Fibroblast of skin of left quadriceps (primary cell): ENCODE data around the gene MYH15.
"Not testable (repeated sequence)": the region's sequence is repeated elsewhere in the genome, so short reads cannot be mapped to it uniquely, and the experiment has no call there.

Experiments used
- DNase-seq, 2 experiments: peaks; one replicate each; pipeline ENCODE4 v3.0.0-alpha.2; 2013; ENCODE audit warnings: low read depth in 2 of 2

Gene MYH15

DNA sequence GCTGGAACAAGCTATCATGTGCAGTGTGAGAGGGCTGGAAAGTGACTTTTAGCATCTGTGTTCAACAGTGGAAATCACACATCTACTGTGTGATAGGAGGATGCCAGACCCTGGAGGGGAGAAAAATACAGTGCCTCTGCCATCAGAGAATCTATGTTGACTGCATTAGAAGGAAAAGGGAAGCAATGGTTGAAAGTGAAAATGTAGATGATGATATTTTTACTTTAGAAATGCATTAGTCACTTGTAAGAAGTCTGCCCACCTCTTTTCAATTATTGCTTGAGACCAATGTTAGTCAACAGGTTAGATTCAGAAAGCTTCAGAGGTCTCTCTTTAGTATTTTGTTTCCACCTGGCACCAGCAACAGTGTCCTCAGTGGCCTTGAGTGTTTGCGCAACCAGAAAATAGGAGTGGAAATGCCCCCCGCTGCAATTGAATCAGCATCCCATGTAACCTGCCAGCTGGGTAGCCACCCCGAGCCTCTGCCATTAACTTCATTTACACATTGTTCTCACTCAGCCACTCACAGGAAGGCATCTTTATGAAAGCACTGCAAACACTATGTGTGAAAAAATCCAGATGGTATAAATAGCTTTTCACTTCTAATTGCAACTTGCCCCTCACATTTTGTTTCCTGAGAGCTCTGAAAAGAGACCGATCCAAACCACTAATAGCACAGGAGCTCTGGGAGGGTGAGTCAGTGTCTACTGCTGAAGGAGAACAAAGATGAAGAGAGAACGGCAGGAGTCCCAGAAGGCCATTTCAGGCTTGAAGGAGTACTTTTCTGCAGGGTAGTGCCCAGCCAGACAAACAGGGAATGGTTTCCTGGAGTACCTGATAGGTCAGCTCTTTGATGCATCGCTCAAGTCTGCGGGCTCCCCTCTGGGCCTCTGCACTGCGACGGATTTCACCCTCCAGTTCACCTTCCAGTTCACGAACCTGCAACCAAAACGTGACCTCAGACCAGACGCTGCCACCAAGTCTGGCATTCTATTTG lies 122.0 kb downstream of the MYH15 start:
- no peak for DNase-seq

DNA sequence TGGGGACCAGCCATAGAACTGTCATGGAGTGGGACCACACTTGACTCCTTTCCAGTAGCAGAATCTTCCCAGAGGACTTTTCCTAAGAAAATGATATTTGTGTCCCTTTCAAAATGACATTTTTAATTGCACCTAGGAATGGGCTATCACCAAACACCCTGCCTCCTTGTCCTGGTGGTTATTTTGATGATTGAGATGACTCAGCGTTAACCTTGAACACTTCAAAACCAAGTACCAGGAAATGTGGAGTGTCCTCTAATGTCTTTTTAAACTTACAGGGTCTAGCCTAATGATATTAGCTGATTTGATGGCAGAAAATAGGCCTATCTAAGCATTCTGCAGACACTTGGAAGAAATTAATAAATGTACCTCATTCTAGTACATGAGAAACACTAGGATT lies 123.3 kb downstream of the MYH15 start:
- DNase-seq = no peak

DNA sequence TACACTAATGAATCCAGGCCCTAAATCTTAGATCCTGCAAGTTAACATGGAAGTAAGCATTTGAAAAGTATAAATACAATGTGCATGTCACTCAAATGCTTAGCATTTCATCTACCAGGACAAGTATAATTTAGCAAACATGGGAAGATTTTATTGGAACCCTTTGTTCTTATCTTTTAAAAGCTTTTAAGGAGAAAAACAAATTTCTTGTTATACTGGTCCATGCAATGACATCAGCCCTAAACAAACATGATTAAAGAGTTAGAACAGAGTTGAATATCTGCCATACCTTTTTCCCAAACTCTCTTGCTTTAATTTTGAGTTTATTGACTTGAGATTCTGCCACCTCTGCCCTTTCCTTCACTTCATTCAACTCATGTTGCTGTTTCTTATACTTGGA lies 127.1 kb downstream of the MYH15 start:
- DNase-seq = no peak

DNA sequence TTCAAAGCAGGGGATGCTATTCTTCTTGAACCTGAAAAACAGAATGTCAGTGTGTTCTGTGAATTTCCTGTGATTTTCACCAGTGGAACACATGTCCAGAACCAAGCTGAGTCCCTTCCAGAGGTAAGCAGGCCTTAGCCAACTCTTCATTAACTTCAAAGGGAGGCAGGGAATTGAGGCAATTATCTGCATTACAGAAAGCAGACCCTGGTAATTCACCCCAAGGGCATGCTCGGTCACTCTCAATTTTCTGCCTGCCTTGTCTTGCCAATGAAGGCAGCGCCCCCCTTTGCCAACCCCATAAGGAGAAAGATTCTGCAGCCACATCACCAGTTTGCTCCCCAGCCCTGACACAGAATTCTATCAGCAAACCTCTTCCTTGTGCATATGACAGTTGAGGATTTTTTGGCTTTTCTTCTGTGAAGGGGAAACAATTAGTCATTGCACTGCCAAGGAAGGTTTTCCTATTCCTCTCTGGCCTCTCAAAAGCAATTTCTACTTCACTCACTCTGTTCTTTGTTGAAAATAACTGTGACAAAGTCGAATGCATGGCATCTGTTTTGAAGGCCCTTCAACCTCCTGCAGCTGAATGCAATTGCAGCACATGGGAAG lies 128.8 kb downstream of the MYH15 start:
- DNase-seq = no peak

DNA sequence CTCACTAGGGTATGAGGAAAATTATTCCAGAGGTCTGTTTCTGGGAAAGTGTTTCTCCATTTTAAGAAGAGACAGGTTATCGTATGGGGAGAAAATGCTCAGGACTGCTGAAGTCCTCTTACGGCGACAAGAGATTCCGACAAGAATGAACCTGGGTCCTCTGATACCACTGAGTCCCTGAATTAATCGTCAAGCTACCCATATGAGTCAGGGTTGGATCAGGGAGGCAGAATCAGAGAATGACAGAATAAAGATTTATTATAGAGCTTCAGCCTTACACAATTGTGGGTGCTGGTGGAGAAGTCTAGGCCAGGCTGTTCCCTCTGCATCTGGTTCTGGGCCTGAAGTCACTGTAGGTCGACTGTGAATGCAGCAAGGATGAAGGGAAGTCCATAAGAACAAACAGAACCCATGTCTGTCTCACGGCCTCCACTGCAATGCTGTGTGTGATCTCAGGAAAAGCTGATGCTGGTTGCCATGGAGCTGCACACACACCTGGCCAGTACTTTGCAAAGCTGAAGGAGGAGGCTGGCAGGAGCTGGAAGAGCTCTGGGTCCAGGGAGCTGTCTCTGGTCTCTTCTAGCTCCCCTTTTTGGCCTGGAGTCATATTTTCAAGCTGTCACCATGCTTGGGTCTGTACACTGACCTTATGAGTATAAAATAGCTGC lies 130.1 kb downstream of the MYH15 start:
- no peak for DNase-seq

DNA sequence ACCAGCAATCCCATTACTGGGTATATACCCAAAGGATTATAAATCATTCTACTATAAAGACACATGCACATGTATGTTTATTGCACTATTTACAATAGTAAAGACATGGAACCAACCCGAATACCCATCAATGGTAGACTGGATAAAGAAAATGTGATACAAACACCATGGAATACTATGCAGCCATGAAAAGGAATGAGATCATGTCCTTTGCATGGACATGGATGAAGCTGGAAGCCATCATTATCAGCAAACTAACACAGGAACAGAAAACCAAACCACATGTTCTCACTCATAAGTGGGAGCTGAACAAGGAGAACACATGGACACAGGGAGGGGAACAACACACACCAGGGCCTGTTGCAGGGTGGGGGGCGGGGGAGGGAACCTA lies 131.4 kb downstream of the MYH15 start:
- DNase-seq = not testable (repeated sequence)

DNA sequence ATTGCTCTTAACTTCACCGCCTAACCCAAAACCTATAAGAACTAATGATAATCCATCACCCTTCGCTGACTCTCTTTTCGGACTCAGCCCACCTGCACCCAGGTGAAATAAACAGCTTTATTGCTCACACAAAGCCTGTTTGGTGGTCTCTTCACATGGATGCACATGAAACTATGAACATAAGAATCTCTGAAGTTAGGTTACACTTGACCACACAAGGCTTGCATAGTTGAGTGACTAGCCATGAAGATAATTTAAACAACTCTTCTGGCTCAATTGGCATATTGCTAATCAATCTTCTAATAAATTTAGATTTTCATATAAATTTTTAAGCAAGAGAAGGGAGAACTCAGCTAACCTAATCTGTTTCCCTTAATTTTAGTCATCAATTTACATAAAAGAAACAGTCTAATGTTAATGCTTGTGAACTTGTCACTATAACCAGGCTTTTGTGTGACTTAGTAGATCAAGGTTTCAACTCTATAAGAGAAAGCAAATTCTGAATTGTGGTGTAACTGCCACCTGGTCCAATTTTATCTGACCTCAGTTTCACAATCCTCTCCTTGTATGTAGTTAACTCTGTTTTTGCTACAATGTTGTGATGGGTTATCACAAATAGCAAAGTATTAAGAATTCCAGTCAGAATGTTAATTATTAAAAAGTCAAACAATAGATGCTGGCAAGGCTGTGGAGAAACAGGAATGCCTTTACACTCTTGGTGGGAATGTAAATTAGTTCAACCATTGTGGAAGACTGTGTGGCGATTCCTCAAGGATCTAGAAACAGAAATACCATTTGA lies 132.0 kb downstream of the MYH15 start:
- no peak for DNase-seq

DNA sequence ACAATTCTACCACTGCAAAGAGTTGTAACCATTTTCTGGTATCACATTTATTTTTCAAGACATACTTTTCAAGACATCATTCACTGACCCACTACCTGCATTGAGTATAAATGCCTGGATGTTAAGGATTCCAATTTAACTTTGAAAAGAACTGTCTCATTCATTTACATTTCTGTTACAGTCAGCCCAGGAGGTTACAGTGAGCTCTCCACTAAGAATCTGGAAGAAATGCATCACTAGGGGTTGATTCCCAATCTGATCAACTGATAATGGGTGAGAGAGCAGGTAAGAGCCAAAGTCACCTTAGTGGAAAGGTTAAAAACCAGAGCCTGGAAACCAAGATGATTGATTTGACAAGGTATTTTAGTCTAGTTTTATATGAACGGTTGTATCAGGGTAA lies 133.0 kb downstream of the MYH15 start:
- DNase-seq = no peak

DNA sequence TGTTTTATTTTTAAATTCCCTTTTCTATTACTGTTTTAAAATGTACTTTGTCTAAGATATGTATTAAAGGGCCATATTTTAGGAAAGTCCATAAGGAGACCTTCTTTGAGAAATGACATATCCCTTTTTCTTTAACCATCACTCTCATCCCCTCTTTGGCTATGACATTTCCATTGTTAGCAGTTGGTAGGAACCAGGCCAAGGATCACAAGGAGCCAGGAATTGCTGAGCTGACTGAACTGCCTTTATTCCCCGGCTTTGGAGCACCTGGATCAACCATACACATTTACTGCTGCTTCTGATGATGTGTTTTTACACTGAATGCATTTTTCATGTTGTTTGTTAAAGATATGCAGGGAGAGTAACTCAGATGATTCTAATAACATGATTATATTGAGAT lies 134.4 kb downstream of the MYH15 start:
- no peak for DNase-seq

DNA sequence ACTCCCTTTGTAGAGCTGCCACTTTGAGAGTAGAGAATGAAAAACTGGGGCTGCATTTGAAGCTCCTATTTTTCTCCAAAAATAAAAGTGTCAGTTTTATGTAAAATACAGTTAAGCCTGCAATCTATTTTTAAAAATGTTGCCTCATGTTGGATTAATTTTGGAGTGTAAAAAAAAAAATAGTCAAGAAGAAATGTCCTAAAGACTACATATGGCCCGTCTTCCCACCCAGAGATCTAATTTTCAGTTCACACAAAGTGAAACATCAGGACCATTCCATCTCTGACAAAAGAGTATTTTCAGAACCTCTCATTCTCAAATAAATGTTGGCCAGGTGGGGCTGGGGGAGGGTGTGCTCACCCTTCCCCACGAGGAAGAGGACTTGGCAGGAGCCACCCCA lies 151.4 kb downstream of the MYH15 start:
- DNase-seq = no peak

DNA sequence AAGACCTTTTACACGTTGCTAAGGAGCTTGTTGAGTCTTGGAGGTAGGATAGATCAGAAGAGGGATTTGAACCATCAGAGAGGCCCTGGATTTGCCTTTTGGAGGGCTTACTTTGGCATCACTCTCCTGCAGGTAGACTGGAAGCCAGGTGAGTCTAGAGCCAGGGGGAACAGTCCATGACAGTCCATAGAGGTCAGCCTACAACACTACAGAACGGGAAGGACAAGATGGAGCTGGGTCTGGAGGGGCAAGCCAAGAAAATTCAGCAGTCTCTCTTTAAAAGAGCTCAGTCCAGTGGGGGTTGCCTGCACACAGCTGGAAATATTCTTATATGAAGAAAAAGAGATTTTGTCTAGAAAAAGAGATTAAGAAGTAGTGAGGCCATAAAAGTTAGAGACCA lies 153.4 kb downstream of the MYH15 start:
- DNase-seq = no peak

DNA sequence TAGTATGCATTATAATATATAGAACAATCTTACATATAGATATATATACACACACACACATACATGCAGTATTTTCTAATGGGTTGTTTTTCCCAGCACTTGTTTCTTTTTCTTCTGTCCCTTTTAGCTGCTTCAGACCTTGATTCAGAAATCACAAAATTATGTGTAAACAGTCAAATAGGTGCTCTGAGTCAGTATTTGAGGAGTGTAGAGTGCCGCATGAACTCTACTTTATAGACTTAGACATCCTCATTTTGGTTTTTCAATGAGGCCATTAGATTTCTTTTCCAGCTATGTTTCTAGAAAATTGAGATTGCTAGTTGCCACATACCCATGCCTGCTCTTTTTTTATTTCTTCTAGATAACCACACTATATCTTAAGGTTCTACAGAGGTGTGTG lies 155.8 kb downstream of the MYH15 start:
- DNase-seq = no peak

DNA sequence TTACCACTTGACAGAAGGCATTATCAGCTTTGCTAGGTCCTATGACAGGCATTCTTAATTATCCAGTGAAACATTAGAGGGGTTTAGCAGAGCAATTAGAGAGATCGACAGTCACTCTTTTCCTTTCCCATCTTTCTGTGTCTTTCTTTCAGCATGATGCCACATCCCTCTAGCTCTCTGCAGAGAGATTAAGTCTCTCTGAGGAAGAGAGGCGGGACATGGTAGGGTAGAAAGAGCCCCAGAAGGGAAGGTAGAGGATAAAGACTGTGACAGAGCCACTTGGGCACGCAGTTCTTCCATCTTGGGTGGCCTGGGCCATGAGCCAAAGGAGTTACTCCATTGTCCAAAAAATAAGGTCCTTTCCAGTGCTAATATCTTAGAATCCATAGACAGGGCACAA lies 158.2 kb downstream of the MYH15 start:
- DNase-seq = no peak

DNA sequence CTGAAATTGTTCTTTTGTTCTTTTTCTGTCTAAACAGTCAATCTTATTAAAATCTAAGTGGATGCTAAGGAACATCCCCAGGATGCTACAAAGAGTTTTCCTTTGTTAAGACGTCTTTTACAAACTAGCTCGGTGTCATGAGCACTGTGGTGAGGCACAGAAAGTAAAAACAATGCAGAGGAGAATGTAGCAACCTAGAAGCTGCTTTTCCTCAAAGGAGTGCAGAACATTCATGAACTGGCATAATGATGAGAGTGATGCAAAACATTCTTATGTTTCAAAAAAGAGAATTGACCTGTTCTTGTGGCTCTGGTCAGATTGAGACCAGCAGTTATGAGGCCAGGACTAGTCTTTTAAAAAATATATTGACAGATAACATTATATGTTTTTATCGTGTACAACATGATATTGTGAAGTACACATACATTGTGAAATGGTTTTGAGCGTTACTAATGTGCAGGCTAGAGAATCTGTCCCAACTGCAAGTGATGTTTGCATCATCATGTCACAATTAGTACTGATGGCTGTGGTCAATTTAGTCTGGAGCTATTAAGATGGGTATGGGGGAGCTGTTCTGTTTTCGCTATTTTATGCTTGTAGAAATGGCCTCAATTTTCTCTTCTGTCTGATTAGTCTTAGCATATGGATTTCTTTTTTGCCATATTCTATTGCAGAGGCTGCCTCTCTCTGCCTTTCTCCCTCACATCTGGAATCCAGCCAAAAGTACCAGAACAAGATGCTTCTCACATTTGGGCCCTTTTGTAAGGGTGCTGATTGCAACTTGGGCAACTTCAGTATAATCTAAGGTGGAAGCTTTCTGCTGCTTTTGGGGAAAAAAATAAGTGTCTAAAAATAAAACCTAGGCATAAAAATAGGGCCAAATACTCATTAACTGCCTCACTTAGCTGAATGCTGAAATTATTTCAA lies 163.8 kb downstream of the MYH15 start:
- no peak for DNase-seq

DNA sequence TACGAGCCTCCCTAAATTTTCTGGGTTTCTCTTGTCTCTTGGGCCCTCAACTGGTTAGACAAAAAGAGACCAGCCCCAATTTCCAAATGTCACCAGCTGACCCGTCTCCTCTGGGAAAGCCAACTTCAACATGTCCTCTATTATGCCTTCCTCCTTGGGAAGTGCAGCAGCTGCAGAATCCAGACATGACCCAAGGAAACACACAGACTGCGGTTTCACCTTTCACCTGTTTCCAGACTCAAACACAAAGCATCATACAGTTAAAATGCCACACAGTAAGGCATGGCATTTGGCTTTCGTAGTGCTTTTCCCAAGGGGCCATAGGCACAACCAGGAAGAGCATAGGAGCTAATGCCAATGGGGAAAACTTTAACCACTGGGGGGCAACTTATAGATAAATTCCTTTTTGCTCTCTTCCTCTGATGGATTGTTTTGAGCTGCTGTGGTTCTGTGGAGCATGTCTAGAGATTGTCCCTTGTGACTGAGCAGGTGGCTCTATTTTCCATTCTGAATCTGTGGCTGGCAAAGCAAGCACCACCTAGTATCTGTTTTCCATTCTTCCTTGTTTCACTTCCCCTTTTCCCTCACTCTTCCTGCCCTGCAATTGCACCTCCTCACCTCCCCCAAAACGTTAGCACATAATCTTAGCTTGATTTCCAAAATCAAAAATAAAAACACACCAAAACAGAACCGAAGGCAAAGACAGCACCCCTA lies 164.7 kb downstream of the MYH15 start:
- DNase-seq = no peak

DNA sequence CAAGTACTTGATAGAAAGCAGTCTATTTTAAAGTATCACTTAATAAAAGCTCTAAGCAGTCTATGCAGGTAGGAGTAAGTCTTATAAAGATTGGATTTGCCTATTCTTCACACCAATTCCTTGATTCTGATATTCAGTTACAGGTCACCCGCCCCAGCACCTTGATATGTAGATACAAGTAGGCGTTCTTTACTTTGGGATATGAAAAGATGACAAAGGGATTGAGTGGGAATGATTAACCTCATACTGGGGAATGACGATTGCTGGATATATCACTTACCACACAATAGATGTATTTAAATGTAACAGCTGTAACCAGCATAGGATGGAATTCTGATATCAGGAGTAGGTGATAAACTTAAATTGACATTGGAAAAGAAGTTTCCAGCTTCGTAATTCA lies 166.9 kb downstream of the MYH15 start:
- DNase-seq = no peak

DNA sequence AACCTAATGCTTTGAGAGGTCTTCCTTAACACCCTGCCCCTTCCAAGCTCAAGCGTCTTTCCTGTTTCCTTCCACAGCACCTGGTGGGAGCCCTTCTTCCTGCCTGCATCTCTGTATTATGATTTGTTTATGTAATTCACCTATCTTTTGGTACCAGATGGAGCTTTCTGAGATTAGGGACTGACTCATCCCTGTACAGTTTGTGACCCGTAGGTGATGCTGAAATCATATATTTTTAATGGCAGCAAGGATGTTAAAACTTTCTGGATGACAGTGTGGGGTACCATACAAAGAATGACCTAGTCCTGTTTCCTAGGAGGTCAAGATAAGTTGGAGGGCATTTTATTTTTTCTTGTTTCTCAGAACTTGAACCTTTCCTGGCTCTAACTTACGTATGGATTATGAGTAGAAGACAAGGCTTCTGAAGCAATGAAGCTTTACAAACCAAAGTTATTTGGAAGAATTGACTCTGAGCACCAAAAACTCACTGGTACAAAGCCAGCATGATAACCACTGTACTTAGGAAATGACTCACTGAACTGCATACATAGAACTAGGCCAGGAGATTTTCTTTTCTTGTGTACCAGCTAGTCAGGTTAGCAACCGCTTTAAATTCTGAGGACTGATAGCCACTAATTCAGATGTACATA lies 167.4 kb downstream of the MYH15 start:
- no peak for DNase-seq

DNA sequence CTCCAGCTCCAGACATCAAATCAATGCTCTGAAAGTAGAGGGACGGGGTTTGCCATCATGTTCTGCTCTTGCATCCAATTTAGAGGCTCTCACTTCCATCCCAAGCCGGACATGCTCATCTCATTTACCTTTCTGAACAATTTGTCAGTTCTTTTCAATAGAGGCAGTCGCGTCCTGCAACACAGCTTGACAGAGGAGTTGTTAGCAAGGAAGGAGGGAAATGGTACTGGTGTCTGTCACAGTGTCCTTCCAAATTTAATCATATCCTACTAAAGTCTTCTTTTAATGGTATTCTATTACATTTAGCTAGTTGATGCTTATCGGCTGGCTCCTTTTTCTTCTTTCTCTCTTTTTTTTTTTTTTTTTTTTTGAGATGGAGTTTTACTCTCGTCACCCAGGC lies 168.5 kb downstream of the MYH15 start:
- no peak for DNase-seq

DNA sequence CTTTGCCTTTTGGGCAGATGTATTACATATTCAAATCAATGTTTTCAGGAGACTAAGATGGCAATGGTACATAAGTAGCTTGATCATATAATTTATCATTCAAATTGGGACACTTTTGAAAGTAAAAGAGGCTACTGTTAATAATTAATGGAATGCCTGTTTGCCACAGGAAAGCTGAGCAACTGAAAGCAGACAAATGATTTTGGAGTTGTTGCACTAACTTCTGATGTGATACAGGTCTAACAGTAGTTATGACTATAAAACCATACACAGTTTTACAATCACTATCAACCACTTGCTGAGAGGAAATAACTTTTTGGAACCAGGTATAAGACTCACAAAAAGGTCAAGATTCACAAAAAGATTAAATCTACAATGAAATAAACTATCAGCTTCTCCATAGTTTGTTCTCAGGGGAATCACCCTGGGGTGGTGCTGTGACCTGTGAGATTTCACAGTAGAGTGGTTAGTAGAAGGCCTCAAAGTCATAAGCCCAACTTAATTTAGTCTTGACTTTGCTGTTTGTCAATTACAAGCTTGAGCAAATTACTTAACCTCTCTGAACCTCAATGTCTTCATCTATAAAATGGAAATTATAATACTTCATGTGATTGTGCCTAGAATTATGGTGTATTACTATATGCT lies 171.4 kb downstream of the MYH15 start:
- DNase-seq = no peak
